ENCODE measurements around the gene CASZ1. TPM values are rescaled to one million over a fixed set of nuclear protein-coding genes. Genes with fewer than 3 reads are reported as not detected.

CASZ1 gene
- total and polyA plus RNA-seq, 2 donors from 2014 or later = 10.1 to 33.0 TPM

GRCh38 chr1:10656431-10656830 lies 140.0 kb downstream of the CASZ1 start:
- peaks cover 2 to 9% (median 2%) of the 10 kb centered on the region in 3 donors for H3K36me3 ChIP-seq (ENCODE audit: control insufficient read depth in 2 of 3, insufficient read depth in 3 of 3, low read length in 3 of 3)

GRCh38 chr1:10655002-10655401 lies 141.4 kb downstream of the CASZ1 start:
- Histone ChIP-seq H3K4me1 (ENCODE audit: control insufficient read depth in 2 of 3, insufficient read depth in 2 of 3, low read depth in 1 of 3, low read length in 3 of 3) (no peaks in the 10 kb centered on the region), H3K9me3 (ENCODE audit: control insufficient read depth in 2 of 3, insufficient read depth in 1 of 3, low read length in 3 of 3) (no peaks in the 10 kb centered on the region), H3K27me3 (ENCODE audit: control insufficient read depth, insufficient read depth, low read length) (no peaks in the 10 kb centered on the region), H3K4me3 (ENCODE audit: low read length in 3 of 3) (no peak overlapping the region), H3K9ac (ENCODE audit: low read length in 3 of 3) (no peak overlapping the region), H3K27ac (ENCODE audit: low read depth in 2 of 2, low read length in 2 of 2) (no peak overlapping the region), H3K36me3 (ENCODE audit: control insufficient read depth in 2 of 3, insufficient read depth in 3 of 3, low read length in 3 of 3) (peaks cover 0 to 9% (median 2%) of the 10 kb centered on the region in 3 donors)
- TF ChIP-seq CTCF (IDR thresholded peaks at IDR 0.05; ENCODE audit: borderline replicate concordance, extremely low read depth, insufficient read depth) = no peak
- intact Hi-C loops (cut with DNase I) = no loop called here
- no peak for DNase-seq
- FAIRE-seq = no peak

More at GRCh38 chr1:10656431-10656830, 140.0 kb downstream of the CASZ1 start:
- DNase-seq (no peak), FAIRE-seq (no peak)
- no peak overlapping the region for H3K9ac ChIP-seq (ENCODE audit: low read length in 3 of 3)
- intact Hi-C loops (cut with DNase I) = no loop called here
- no peak overlapping the region for H3K4me3 ChIP-seq (ENCODE audit: low read length in 3 of 3)
- H3K27me3 ChIP-seq (ENCODE audit: control insufficient read depth, insufficient read depth, low read length) = no peaks in the 10 kb centered on the region
- no peak overlapping the region for H3K27ac ChIP-seq (ENCODE audit: low read depth in 2 of 2, low read length in 2 of 2)
- H3K9me3 ChIP-seq (ENCODE audit: control insufficient read depth in 2 of 3, insufficient read depth in 1 of 3, low read length in 3 of 3) = peaks cover 0 to 2% (median 0%) of the 10 kb centered on the region in 3 donors
- no peaks in the 10 kb centered on the region for H3K4me1 ChIP-seq (ENCODE audit: control insufficient read depth in 2 of 3, insufficient read depth in 2 of 3, low read depth in 1 of 3, low read length in 3 of 3)
- TF ChIP-seq CTCF (IDR thresholded peaks at IDR 0.05; ENCODE audit: borderline replicate concordance, extremely low read depth, insufficient read depth) = no peak

- intact Hi-C loops (cut with DNase I) = no loop called here
- Histone ChIP-seq H3K4me3 (ENCODE audit: low read length in 3 of 3) (no peak overlapping the region), H3K4me1 (ENCODE audit: control insufficient read depth in 2 of 3, insufficient read depth in 2 of 3, low read depth in 1 of 3, low read length in 3 of 3) (no peaks in the 10 kb centered on the region), H3K27me3 (ENCODE audit: control insufficient read depth, insufficient read depth, low read length) (no peaks in the 10 kb centered on the region), H3K27ac (ENCODE audit: low read depth in 2 of 2, low read length in 2 of 2) (no peak overlapping the region), H3K9me3 (ENCODE audit: control insufficient read depth in 2 of 3, insufficient read depth in 1 of 3, low read length in 3 of 3) (no peaks in the 10 kb centered on the region), H3K9ac (ENCODE audit: low read length in 3 of 3) (no peak overlapping the region), H3K36me3 (ENCODE audit: control insufficient read depth in 2 of 3, insufficient read depth in 3 of 3, low read length in 3 of 3) (peaks cover 0 to 7% (median 2%) of the 10 kb centered on the region in 3 donors)
- FAIRE-seq (no peak), DNase-seq (no peak)
- no peak for TF ChIP-seq CTCF (IDR thresholded peaks at IDR 0.05; ENCODE audit: borderline replicate concordance, extremely low read depth, insufficient read depth)
Measured at GRCh38 chr1:10653370-10654125, 142.9 kb downstream of the CASZ1 start.
